HepG2 (cell line): ENCODE data around the gene CTDSP2.

Experiments
- CCAR2 ChIP-seq: fragments of 200-400 bp; formaldehyde crosslinking; optimal IDR thresholded peaks from 2 replicates; pipeline ENCODE3; 2018; ENCODE audit warnings: low read depth, mild to moderate bottlenecking, low read length, moderate library complexity
- CREM ChIP-seq, 2 experiments: sonication (generic) in 1 of 2; formaldehyde crosslinking in 1 of 2; IDR thresholded peaks; 2 replicates each; pipeline versions ENCODE4 v1.4.0 to v1.6.1; 2016 to 2020; ENCODE audit warnings: antibody characterized with exemption in 1 of 2, mild to moderate bottlenecking in 1 of 2, missing genetic modification reagents in 1 of 2
- EZH2 ChIP-seq: conservative IDR thresholded peaks from 2 replicates; pipeline ENCODE4 v1.6.1; 2012; ENCODE audit warnings: mild to moderate bottlenecking, low read depth, low read length, moderate library complexity
- KAT2B ChIP-seq: fragments of 150-350 bp; IDR thresholded peaks from 2 replicates; pipeline ENCODE4 v1.6.1; 2014; ENCODE audit warnings: low read depth, low read length, borderline replicate concordance
- POLR2A ChIP-seq, 2 experiments: IDR thresholded peaks; 2 replicates each; pipeline ENCODE4 v1.6.1; 2011; ENCODE audit warnings: low read depth in 2 of 2, low read length in 2 of 2, mild to moderate bottlenecking in 1 of 2, moderate library complexity in 1 of 2; ENCODE audit not compliant: insufficient read depth in 1 of 2
- POLR2AphosphoS5 ChIP-seq: IDR thresholded peaks from 2 replicates; pipeline ENCODE4 v1.6.1; 2012; ENCODE audit warnings: low read depth, low read length
- TBP ChIP-seq: sonication (generic); formaldehyde crosslinking; IDR thresholded peaks from 2 replicates; pipeline ENCODE4 v1.5.0; 2020; ENCODE audit warnings: missing genetic modification reagents
- ZSCAN21 ChIP-seq: sonication (generic); formaldehyde crosslinking; IDR thresholded peaks from 2 replicates; pipeline ENCODE4 v1.8.0; 2022; ENCODE audit warnings: mild to moderate bottlenecking, missing genetic modification reagents, moderate library complexity, borderline replicate concordance
- TF ChIP-seq, protein P1 (sequence below), 2 experiments: sonication (generic) in 1 of 2; formaldehyde crosslinking in 1 of 2; IDR thresholded peaks; 2 replicates each; pipeline versions ENCODE4 v1.5.1 to v1.6.1; 2011 to 2020; ENCODE audit warnings: borderline replicate concordance in 1 of 2, low read depth in 1 of 2, low read length in 1 of 2, mild to moderate bottlenecking in 1 of 2, missing genetic modification reagents in 1 of 2, moderate library complexity in 1 of 2
- TF ChIP-seq, protein P2 (sequence below): sonication (generic); formaldehyde crosslinking; IDR thresholded peaks from 2 replicates; pipeline ENCODE4 v1.8.1; 2023; ENCODE audit warnings: mild to moderate bottlenecking, inconsistent platforms, moderate library complexity, missing genetic modification reagents, borderline replicate concordance

DNA sequence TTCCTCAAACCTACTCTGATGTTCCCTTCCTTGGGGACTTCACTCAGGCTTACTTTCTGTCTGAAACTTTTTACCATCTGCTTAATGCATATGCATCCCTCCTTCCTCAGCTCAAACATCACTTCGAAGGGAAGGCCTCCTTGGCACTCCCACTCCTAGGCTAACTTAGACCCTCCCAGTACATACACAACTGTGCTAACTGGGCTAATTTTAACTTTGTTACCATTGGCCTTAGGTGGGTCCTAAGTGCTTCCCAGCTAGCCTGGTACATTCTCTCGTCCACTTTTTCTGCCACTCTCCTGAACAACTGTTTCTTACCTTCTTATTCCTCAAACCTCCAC, 70.3 kb downstream of the CTDSP2 start:
- TF ChIP-seq POLR2AphosphoS5: no peak
- TF ChIP-seq CCAR2: no peak
- no peak for TF ChIP-seq TBP
- TF ChIP-seq EZH2: no peak
- no peak for TF ChIP-seq KAT2B
- TF ChIP-seq, protein P1, sequence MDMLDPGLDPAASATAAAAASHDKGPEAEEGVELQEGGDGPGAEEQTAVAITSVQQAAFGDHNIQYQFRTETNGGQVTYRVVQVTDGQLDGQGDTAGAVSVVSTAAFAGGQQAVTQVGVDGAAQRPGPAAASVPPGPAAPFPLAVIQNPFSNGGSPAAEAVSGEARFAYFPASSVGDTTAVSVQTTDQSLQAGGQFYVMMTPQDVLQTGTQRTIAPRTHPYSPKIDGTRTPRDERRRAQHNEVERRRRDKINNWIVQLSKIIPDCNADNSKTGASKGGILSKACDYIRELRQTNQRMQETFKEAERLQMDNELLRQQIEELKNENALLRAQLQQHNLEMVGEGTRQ (IDR thresholded peaks at IDR 0.05; ENCODE audit: low read depth, low read length): no peak
- TF ChIP-seq, protein P1 (CRISPR knock-in tag; IDR thresholded peaks at IDR 0.05; ENCODE audit: borderline replicate concordance): no peak
- TF ChIP-seq POLR2A (IDR thresholded peaks at IDR 0.05; ENCODE audit: insufficient read depth in 1 of 2, low read depth in 2 of 2, low read length in 2 of 2): no peak
- TF ChIP-seq, protein P2, sequence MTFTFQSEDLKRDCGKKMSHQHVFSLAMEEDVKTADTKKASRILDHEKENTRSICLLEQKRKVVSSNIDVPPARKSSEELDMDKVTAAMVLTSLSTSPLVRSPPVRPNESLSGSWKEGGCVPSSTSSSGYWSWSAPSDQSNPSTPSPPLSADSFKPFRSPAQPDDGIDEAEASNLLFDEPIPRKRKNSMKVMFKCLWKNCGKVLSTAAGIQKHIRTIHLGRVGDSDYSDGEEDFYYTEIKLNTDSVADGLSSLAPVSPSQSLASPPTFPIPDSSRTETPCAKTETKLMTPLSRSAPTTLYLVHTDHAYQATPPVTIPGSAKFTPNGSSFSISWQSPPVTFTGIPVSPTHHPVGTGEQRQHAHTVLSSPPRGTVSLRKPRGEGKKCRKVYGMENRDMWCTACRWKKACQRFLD (CRISPR knock-in tag): no peak
- TF ChIP-seq ZSCAN21 (CRISPR knock-in tag): no peak
- TF ChIP-seq CREM (IDR thresholded peaks at IDR 0.05): no peak
- TF ChIP-seq CREM (CRISPR knock-in tag; IDR thresholded peaks at IDR 0.05): no peak
